ENCODE measurements around the gene DDX28.

Gene DDX28, protein sequence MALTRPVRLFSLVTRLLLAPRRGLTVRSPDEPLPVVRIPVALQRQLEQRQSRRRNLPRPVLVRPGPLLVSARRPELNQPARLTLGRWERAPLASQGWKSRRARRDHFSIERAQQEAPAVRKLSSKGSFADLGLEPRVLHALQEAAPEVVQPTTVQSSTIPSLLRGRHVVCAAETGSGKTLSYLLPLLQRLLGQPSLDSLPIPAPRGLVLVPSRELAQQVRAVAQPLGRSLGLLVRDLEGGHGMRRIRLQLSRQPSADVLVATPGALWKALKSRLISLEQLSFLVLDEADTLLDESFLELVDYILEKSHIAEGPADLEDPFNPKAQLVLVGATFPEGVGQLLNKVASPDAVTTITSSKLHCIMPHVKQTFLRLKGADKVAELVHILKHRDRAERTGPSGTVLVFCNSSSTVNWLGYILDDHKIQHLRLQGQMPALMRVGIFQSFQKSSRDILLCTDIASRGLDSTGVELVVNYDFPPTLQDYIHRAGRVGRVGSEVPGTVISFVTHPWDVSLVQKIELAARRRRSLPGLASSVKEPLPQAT

DNA sequence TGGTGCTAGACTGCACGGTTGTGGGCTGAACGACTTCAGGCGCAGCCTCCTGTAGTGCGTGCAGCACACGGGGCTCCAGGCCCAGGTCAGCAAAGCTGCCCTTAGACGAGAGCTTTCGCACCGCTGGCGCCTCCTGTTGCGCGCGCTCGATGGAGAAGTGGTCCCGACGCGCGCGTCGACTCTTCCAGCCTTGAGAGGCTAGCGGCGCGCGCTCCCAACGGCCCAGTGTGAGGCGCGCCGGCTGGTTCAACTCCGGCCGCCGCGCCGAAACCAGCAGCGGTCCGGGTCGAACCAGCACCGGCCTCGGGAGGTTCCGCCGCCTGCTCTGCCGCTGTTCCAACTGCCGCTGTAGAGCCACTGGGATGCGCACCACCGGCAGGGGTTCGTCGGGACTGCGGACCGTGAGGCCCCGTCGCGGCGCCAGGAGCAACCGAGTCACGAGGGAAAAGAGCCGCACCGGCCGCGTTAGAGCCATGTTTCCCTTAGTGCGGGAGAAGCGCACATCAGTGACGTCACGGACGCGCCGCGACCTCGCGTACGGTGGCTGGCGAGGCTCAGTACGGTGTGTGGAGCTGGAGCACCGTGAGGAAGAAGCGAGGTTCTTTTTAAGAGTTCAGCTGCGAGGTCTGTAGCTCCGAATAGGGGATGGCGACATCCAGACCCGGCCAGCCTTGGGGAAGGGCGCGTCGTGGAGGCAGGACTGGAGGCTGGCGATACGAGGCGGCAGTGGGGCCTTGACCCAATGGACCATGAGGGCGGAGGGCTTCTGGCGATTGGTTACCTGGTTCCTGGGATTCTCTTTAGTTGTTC, at the start of gene DDX28, which contains the start of gene DUS2:
Gene DDX28, minus strand, starts transcription at position 505 of the 810 bp plus-strand sequence. Its CDS starts 30 bp downstream, at position 475.
Gene DUS2, plus strand, starts transcription at position 557 of the 810 bp plus-strand sequence. CDS start 14,740 bp downstream, outside the sequence.
- Mint-ChIP-seq H3K4me3 (peak within 1 kb of the TSS; percentile 100), H3K9me3 (ENCODE audit: low read depth) (no peaks in the 10 kb centered on the region), H3K27ac (peak within 1 kb of the TSS; percentile 99), H3K4me1 (ENCODE audit: low read depth) (peaks cover 29% of the 10 kb centered on the region), H3K36me3 (peaks cover 9% of the 10 kb centered on the region), H3K27me3 (no peaks in the 10 kb centered on the region)

DNA sequence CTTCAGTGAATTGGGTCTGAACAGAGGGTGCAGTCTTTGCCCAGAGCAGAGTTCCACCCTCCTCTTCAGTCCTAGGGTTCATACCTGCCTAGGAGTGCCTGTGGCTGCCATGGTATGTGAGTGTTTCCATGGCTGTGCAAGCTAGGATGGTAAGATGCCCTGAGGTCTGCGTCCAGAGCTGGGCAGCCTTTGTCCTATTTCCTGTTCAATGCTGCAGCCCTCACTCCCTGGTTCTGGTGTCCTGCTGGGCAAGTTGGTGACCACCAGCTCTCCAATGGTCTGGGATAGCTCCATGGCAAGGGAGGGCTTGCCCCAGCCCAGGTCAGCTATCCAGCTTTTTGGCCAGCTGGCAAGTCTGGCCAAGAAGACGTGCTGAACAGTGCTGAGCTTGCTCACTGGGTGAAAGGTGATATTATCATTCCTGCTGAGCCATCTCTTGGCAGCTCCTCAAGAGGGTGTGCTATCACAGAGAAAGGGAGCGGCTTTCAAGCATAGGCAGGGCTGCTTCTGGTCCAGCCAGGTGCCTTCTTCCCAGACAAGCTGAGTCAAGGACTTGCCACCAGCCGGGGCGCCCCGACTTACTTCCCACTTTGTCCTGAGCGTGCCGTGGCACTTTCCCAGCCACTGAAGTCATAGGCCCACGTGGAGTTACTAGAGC, 49.1 kb upstream of the DDX28 start:
- H3K4me1 Mint-ChIP-seq (ENCODE audit: low read depth) = peaks cover 79% of the 10 kb centered on the region
- no peak overlapping the region for H3K27ac Mint-ChIP-seq
- peak overlapping the region; percentile 7 for H3K4me3 Mint-ChIP-seq
- H3K27me3 Mint-ChIP-seq = no peaks in the 10 kb centered on the region
- peaks cover 22% of the 10 kb centered on the region for H3K36me3 Mint-ChIP-seq
- no peaks in the 10 kb centered on the region for H3K9me3 Mint-ChIP-seq (ENCODE audit: low read depth)

DNA sequence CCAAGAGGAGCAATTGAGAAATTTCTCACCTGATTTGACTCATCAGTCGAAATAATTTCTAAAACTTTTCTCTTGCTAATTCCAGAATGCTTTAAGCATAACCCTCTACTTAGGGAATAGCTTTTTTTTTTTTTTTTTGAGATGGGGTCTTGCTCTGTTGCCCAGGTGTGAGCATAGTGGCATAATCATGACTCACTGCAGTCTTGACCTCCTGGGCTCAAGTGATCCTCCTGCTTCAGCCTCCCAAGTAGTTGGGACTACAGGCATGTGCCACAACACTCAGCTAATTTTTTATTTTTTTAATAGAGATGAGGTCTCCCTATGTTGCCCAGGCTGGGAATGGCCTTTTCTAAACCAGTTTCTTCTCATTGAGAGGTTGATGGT, 48.5 kb upstream of the DDX28 start:
- Mint-ChIP-seq H3K4me1 (ENCODE audit: low read depth) (peaks cover 79% of the 10 kb centered on the region), H3K27ac (peak overlapping the region; percentile 88)

DNA sequence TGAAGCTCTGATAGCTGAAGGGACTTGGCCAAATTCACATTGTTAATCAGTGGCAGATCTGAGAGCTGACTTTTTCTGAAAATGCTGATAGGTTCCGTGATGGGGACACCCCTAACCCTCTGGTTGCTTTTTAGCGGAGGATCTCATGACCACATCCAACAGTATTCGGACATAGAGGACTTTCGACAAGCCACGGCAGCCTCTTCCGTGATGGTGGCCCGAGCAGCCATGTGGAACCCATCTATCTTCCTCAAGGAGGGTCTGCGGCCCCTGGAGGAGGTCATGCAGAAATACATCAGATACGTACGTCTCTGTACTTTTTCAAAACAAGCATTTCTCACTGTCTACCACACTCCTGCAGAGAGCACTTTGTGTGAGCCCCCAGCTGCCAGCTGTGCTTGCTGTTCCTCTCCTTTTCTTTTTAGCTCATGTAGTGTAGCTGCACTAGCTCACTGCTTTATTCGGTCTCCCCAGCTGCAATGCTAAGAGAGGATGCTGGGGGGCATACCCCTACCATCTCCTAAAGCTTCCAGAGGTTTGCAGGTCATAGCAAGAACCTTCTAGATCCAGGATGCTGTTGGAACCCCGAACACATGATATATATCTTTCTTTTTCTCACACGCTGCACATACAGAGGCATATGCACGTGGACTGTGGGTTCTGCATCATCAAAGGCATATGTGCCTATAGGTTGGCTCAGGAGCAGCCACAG, 47.9 kb upstream of the DDX28 start:
- Mint-ChIP-seq H3K36me3 (peaks cover 22% of the 10 kb centered on the region), H3K27ac (peak overlapping the region; percentile 88), H3K27me3 (no peaks in the 10 kb centered on the region), H3K4me1 (ENCODE audit: low read depth) (peaks cover 79% of the 10 kb centered on the region), H3K4me3 (peak overlapping the region; percentile 71), H3K9me3 (ENCODE audit: low read depth) (no peaks in the 10 kb centered on the region)

More for the DNA sequence above, 48.5 kb upstream of the DDX28 start:
- H3K36me3 Mint-ChIP-seq = peaks cover 22% of the 10 kb centered on the region
- no peaks in the 10 kb centered on the region for H3K9me3 Mint-ChIP-seq (ENCODE audit: low read depth)
- H3K4me3 Mint-ChIP-seq = peak overlapping the region; percentile 71
- H3K27me3 Mint-ChIP-seq = no peaks in the 10 kb centered on the region

DNA sequence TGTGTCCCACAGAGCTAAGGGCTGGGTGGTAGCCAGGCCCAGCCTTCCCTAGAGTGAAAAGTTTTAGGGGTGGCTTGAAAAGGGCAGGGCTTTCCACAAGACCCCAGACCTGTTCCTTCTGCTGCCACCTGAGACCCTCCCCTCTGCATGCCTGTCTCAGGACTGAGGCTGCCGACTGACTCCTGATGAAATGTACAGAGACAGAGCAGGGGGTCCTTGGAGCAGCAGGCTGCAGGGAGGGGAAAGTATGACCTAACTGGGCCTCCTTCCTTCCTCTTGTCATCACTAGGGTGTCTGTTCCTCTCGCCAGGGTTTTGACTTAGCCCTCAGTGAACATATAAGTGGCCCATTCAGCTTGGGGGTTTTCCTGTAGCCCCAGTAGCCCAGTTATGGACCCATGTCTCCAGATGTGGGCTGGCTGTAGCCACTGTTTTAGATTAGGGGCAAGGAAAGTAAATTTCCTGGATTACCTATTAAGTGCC, 47.3 kb upstream of the DDX28 start:
- H3K27me3 Mint-ChIP-seq = no peaks in the 10 kb centered on the region
- peaks cover 78% of the 10 kb centered on the region for H3K4me1 Mint-ChIP-seq (ENCODE audit: low read depth)
- H3K9me3 Mint-ChIP-seq (ENCODE audit: low read depth) = no peaks in the 10 kb centered on the region
- peaks cover 22% of the 10 kb centered on the region for H3K36me3 Mint-ChIP-seq
- H3K27ac Mint-ChIP-seq = peak overlapping the region; percentile 88
- peak overlapping the region; percentile 35 for H3K4me3 Mint-ChIP-seq

DNA sequence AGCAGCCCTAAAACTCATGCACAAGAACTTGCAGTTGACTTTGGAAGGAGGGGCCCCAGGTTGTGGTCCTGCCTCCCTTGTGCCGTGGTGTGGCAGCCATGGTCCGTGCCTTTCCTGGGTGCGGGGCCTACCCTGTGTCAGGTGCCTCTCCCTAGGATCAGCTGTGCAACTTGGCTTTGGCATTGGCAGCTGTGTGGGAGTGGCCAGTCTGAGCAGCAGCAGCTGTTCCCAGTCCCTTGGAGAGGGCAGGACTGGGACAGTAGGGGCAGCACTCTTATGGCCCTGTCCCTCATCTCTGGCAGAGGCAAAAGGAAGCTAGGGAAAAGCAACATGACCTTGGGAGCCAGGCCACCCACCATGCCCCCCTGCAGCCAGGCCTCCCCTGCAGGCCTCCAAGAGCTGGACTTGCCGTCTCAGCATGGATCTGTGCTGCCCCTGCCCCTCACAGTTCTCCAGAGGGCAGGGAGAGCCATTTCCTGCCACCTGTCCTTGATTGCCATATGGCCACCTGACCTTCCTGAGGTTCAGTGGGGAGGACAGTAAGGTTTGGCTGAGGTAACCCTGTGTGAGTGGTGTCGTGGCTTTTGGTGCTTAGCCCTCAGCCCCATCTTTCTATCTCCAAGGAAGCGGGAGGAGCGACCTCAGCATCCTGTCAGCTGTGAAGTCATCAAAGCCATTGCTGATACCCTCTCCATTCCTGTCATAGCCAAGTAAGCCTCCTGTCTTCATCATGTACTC, 46.6 kb upstream of the DDX28 start:
- Mint-ChIP-seq H3K36me3 (peaks cover 22% of the 10 kb centered on the region), H3K4me3 (peak overlapping the region; percentile 35), H3K9me3 (ENCODE audit: low read depth) (no peaks in the 10 kb centered on the region), H3K27ac (peak overlapping the region; percentile 88), H3K4me1 (ENCODE audit: low read depth) (peaks cover 77% of the 10 kb centered on the region), H3K27me3 (no peaks in the 10 kb centered on the region)

DNA sequence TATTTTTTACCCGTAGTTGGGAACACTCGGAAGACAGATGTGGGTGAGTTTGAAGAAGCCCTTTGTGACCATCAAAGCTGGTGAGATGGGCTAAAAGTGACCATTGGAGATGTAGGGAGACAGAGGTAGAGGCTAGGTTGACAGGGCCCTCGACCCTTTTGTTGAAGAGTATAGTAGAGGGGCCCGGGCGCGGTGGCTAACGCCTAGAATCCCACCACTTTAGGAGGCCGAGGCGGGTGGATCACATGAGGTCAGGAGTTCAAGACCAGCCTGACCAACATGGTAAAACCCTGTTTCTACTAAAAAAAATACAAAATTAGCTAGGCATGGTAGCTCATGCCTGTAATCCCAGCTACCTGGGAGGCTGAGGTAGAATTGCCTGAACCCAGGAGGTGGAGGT, 45.9 kb upstream of the DDX28 start:
- Mint-ChIP-seq H3K36me3 (peaks cover 18% of the 10 kb centered on the region), H3K27ac (peak overlapping the region; percentile 46), H3K9me3 (ENCODE audit: low read depth) (no peaks in the 10 kb centered on the region), H3K27me3 (no peaks in the 10 kb centered on the region), H3K4me3 (no peak overlapping the region), H3K4me1 (ENCODE audit: low read depth) (peaks cover 77% of the 10 kb centered on the region)

DNA sequence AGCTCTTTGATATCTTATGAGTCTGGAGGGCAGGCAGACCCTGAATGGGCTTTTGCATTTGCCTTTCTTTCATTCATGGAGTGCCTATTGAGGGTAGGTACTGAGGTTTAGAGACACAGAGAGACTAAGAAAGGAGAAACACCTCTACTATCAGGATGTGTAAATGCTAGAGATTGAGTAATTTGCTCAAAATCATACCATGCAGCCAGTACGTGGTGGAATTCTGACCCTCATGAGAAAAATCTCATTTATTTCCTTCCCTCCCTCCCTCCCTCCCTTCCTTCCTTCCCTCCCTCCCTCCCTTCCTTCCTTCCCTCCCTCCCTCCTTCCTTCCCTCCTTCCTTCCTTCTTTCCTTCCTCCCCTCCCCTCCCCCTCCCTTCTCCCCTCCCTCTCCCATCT, 43.7 kb upstream of the DDX28 start:
- H3K36me3 Mint-ChIP-seq = peaks cover 15% of the 10 kb centered on the region
- H3K27me3 Mint-ChIP-seq = no peaks in the 10 kb centered on the region
- peaks cover 76% of the 10 kb centered on the region for H3K4me1 Mint-ChIP-seq (ENCODE audit: low read depth)
- no peak overlapping the region for H3K27ac Mint-ChIP-seq
- no peaks in the 10 kb centered on the region for H3K9me3 Mint-ChIP-seq (ENCODE audit: low read depth)
- no peak overlapping the region for H3K4me3 Mint-ChIP-seq

DNA sequence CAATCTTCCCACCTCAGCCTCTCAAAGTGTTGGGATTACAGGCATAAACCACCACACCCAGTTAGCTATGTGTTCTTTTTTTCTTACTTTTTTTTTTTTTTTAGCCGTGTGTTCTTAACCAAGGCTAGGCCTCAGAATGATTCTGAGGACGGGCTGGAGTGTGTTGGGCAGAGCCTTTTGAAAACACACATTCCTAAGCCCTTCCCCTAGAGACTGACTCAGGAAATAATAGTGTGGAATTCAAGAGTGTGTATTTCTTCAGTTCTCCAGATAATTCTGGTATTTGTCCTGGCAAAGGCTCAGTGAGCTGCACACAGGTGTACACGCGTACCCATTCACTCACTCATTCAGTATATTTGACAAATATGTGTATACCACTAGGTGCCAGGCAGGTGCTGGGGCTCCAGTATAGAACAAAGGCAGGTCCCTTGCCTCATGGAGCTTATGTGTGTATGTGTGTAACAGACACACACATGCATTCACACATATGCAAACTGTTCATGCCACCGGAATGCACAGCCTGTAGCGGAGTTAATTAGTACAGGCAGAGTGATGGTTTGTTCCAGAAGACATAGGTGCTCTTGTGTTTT, 42.8 kb upstream of the DDX28 start:
- Mint-ChIP-seq H3K9me3 (ENCODE audit: low read depth) (no peaks in the 10 kb centered on the region), H3K27ac (peak overlapping the region; percentile 50), H3K4me1 (ENCODE audit: low read depth) (peaks cover 75% of the 10 kb centered on the region), H3K27me3 (no peaks in the 10 kb centered on the region), H3K36me3 (peaks cover 15% of the 10 kb centered on the region), H3K4me3 (no peak overlapping the region)

DNA sequence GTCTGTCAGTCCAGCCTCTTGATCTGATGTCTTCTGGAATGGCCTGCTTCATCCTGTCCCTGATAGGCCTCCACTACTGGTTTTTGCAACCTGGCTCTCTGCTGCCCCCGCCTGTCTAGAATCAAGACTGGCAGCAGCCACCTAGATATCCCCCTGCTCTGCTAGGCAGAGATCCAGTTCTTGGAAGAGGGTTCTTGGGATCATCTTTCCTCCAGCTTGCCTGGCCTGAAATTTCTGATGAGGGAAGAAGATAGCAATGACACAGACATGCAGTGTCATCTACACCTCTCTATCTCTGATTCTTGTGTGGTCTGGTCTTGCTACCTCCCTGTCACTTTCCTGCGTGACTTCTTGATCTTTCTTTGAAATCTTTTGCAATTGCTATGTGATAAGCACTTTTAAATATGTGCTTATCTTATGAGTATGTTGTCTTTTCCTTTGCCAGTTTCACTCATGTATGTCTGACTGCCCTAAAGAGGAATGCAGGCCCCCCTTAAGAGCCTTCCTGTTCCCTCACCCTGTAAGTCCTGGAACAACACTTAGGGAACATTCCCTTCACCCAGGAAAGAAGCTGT, 41.8 kb upstream of the DDX28 start:
- Mint-ChIP-seq H3K27ac (peak overlapping the region; percentile 43), H3K4me1 (ENCODE audit: low read depth) (peaks cover 70% of the 10 kb centered on the region), H3K36me3 (peaks cover 14% of the 10 kb centered on the region), H3K9me3 (ENCODE audit: low read depth) (peaks cover under 1% of the 10 kb centered on the region), H3K27me3 (no peaks in the 10 kb centered on the region), H3K4me3 (peak overlapping the region; percentile 1)

DNA sequence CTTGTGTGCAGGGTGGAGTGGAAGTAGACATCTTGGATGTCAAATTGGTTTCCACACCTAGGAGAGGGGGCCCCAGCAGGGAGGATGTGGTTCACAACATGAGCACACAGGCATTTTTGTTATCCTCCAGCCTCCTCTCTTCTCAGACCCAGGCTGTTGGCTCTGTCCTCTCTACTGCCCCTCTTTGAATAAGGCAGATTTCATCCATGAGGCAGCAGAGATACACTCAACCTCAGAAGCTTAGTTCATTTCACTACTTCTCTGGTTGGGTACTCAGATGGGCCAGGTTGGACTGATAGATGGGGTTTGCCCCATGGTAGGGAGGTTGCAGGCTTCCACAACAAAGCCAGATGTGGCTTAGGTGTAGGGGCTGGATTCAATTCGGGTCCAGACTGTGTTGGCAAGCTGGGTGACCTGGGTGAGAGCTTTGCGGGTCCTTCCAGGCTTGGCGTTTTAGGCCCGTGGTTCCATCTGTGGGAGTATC, 39.9 kb upstream of the DDX28 start:
- Mint-ChIP-seq H3K4me3 (no peak overlapping the region), H3K27ac (peak overlapping the region; percentile 58), H3K36me3 (peaks cover 18% of the 10 kb centered on the region), H3K4me1 (ENCODE audit: low read depth) (peaks cover 71% of the 10 kb centered on the region), H3K27me3 (no peaks in the 10 kb centered on the region), H3K9me3 (ENCODE audit: low read depth) (peaks cover 3% of the 10 kb centered on the region)

DNA sequence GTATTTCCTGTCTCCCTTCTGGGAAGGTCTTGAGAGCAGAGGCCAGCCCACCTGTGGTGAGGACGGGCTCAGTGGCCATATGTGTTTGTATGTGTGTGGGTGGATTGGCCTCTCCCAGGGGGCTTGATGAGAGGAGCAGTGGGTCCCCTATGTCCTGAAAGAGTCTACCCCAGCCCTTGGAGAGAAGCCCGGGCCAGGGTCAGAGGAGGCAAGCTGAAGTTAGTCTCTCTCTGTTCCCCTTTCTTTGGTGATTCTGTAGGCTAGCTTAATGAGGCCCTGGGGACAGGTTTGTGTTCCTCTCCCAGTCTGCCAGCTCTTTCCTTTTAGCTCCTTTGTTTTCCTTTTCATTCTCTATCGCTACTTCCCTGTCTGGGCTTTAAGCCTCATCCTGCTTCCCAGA, 38.4 kb upstream of the DDX28 start:
- Mint-ChIP-seq H3K4me1 (ENCODE audit: low read depth) (peaks cover 64% of the 10 kb centered on the region), H3K27ac (peak overlapping the region; percentile 86), H3K27me3 (no peaks in the 10 kb centered on the region), H3K9me3 (ENCODE audit: low read depth) (peaks cover 3% of the 10 kb centered on the region), H3K4me3 (no peak overlapping the region), H3K36me3 (peaks cover 18% of the 10 kb centered on the region)

DNA sequence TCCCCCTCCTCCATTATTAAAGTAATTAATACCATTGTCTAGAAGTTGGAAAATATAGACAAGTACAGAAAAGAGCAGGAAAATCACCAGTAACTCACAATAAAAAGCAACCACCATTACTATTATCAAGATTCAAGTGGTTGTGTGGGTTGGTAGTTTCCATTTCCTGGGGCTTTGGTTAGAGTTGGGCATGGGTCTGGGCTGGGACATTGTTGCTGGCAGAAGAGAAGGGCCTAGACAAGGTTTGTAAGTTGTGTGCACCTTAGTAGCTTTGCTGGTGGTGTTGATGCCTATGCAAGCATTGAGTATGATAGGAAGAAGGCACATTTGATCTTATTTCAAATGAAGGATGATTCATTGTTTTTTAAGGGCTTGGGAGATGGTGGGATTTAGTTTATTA, 36.8 kb upstream of the DDX28 start:
- peaks cover 3% of the 10 kb centered on the region for H3K9me3 Mint-ChIP-seq (ENCODE audit: low read depth)
- H3K27ac Mint-ChIP-seq = peak overlapping the region; percentile 76
- peaks cover 22% of the 10 kb centered on the region for H3K36me3 Mint-ChIP-seq
- H3K27me3 Mint-ChIP-seq = no peaks in the 10 kb centered on the region
- peaks cover 50% of the 10 kb centered on the region for H3K4me1 Mint-ChIP-seq (ENCODE audit: low read depth)
- H3K4me3 Mint-ChIP-seq = peak overlapping the region; percentile 65
